CD4-positive, alpha-beta T cell treated with Interleukin-6 for 4 hours (primary cell): ENCODE results near the gene ELL2.

ENCODE experiments used
- DNase-seq: peaks from one replicate; pipeline ENCODE4 v3.0.0-alpha.2; 2020; ENCODE audit warnings: mixed read lengths

ELL2 gene

GRCh38 chr5:95976606-95977005 is 15.0 kb upstream of the ELL2 start:
- DNase-seq, result no peak

- no peak for DNase-seq
These were observed 14.1 kb upstream of the ELL2 start for GRCh38 chr5:95975703-95976102.

GRCh38 chr5:95973793-95974325 is 12.2 kb upstream of the ELL2 start:
- DNase-seq, result no peak

GRCh38 chr5:95972196-95972595 is 10.5 kb upstream of the ELL2 start:
- no peak for DNase-seq

- DNase-seq, result no peak
These were observed 8.7 kb upstream of the ELL2 start for GRCh38 chr5:95970359-95970704.

GRCh38 chr5:95969651-95970358 is 8.2 kb upstream of the ELL2 start:
- DNase-seq, result no peak

- DNase-seq, result no peak
These were observed 7.4 kb upstream of the ELL2 start for GRCh38 chr5:95969055-95969454.

GRCh38 chr5:95967236-95967635 is 5.6 kb upstream of the ELL2 start:
- DNase-seq, result no peak

- DNase-seq, result no peak
These were observed 4.4 kb upstream of the ELL2 start for GRCh38 chr5:95966005-95966404.

- DNase-seq, result no peak
These were observed 2.2 kb upstream of the ELL2 start for GRCh38 chr5:95963650-95964410.

- no peak for DNase-seq
These were observed 1.1 kb upstream of the ELL2 start for GRCh38 chr5:95962785-95963184.

- no peak for DNase-seq
These were observed 773 bp upstream of the ELL2 start for GRCh38 chr5:95962475-95962773.

GRCh38 chr5:95960667-95961616 is 709 bp downstream of the ELL2 start:
- peak; percentile 75 for DNase-seq

- DNase-seq, result no peak
These were observed 1.6 kb downstream of the ELL2 start for GRCh38 chr5:95959888-95960666.

- DNase-seq, result no peak
These were observed 2.4 kb downstream of the ELL2 start for GRCh38 chr5:95959051-95959887.

GRCh38 chr5:95958310-95959014 is 3.2 kb downstream of the ELL2 start:
- no peak for DNase-seq

- no peak for DNase-seq
These were observed 4.0 kb downstream of the ELL2 start for GRCh38 chr5:95957561-95958203.

GRCh38 chr5:95956900-95957293 is 4.8 kb downstream of the ELL2 start:
- no peak for DNase-seq

- DNase-seq, result no peak
These were observed 5.4 kb downstream of the ELL2 start for GRCh38 chr5:95956021-95956899.
